Neural progenitor cell (in vitro differentiated cells): ENCODE results near the gene LATS1.

Experiments used
- CTCF ChIP-seq: fragments of 200-600 bp; sonication (generic); IDR thresholded peaks from 2 replicates; pipeline ENCODE4 v1.5.1; 2017; ENCODE audit warnings: antibody characterized with exemption, mild to moderate bottlenecking
- EZH2 ChIP-seq: fragments of 200-600 bp; sonication (generic); IDR thresholded peaks from 2 replicates; pipeline ENCODE4 v1.6.1; 2017; ENCODE audit warnings: antibody characterized with exemption, mild to moderate bottlenecking, moderate library complexity

GRCh38 chr6:149733089-149733720, 15.3 kb upstream of the LATS1 start:
- TF ChIP-seq CTCF, result no peak
- no peak for TF ChIP-seq EZH2
